MCF 10A (cell line): Measurements from ENCODE around the gene CACNA2D2. TPM values are rescaled to one million over a fixed set of nuclear protein-coding genes. Genes with fewer than 3 reads are reported as not detected.

Experiments used
- BruUV-seq: library from RNA; stranded (reverse); fragments of 400-500 nt; replicated peaks from 2 replicates; lab custom pipeline; 2021; lab: Mats Ljungman, UMichigan
- CTCF ChIA-PET: fragments of 300-600 bp; sonication (Branson Sonifier 250); formaldehyde crosslinking; extraction: SDS; loops from one replicate; lab custom pipeline; 2021; ENCODE audit warnings: antibody characterized with exemption, inconsistent platforms; lab: Yijun Ruan, JAX
- POLR2A ChIA-PET: fragments of 300-600, 350-650 bp; sonication (Branson Sonifier 250); formaldehyde crosslinking; extraction: SDS; loops from one replicate; lab custom pipeline; 2020; ENCODE audit warnings: antibody characterized with exemption, inconsistent platforms; lab: Yijun Ruan, JAX
- DNase-seq: peaks from one replicate; pipeline ENCODE4 v3.0.0-alpha.2; 2018; ENCODE audit not compliant: unreplicated experiment
- H3K27ac Mint-ChIP-seq: one replicate; pipeline ENCODE4 v1.8.0; 2022; ENCODE audit warnings: mild to moderate bottlenecking, low read depth, mixed read lengths; ENCODE audit not compliant: unreplicated experiment
- H3K27me3 Mint-ChIP-seq: one replicate; pipeline ENCODE4 v1.8.0; 2022; ENCODE audit warnings: mixed read lengths; ENCODE audit not compliant: insufficient read depth, unreplicated experiment
- H3K36me3 Mint-ChIP-seq: one replicate; pipeline ENCODE4 v1.8.0; 2022; ENCODE audit warnings: mild to moderate bottlenecking, moderate library complexity, mixed read lengths; ENCODE audit not compliant: insufficient read depth, unreplicated experiment
- H3K4me1 Mint-ChIP-seq: one replicate; pipeline ENCODE4 v1.8.0; 2022; ENCODE audit warnings: mixed read lengths; ENCODE audit not compliant: insufficient read depth, unreplicated experiment
- H3K4me3 Mint-ChIP-seq: one replicate; pipeline ENCODE4 v1.8.0; 2022; ENCODE audit warnings: mild to moderate bottlenecking, moderate library complexity, mixed read lengths; ENCODE audit not compliant: unreplicated experiment
- H3K9me3 Mint-ChIP-seq: one replicate; pipeline ENCODE4 v1.8.0; 2022; ENCODE audit warnings: mixed read lengths; ENCODE audit not compliant: unreplicated experiment
- CTCF ChIP-seq: fragments of 200-600 bp; IDR thresholded peaks from one replicate; pipeline ENCODE4 v1.8.0; 2022; ENCODE audit warnings: antibody characterized with exemption, mild to moderate bottlenecking; ENCODE audit not compliant: unreplicated experiment
- intact Hi-C: fragments of 100-400 bp; cut with micrococcal nuclease; formaldehyde crosslinking; loops from 2 replicates; pipeline ENCODE4 v1.14.1; 2022
- total RNA-seq: library from RNA; stranded (reverse); gene quantifications from 2 replicates; pipeline ENCODE4 v1.2.3, GENCODE V29; 2022

CACNA2D2 gene
- total RNA-seq, 1 experiment from 2014 or later: not detected

GRCh38 chr3:50512131-50512530 is 8.7 kb upstream of the CACNA2D2 start:
- Mint-ChIP-seq H3K27ac (no peak overlapping the region), H3K36me3 (no peaks in the 10 kb centered on the region), H3K4me3 (no peak overlapping the region), H3K4me1 (no peaks in the 10 kb centered on the region), H3K27me3 (peaks cover 45% of the 10 kb centered on the region), H3K9me3 (no peaks in the 10 kb centered on the region)
- intact Hi-C loops: no loop called here
- no peak for DNase-seq
- ChIA-PET POLR2A (no interaction called here), CTCF (interaction anchor here (0.6 to 1.4 kb wide), 2 partner anchors 15 to 1381 kb away, joined by 3 read pairs; no protein-coding TSS in a partner anchor)
- no TSS peak for BruUV-seq
- TF ChIP-seq CTCF: no peak

- ChIA-PET POLR2A (interaction anchor here (0.6 kb wide), 1 partner anchor 20 kb away, joined by 3 read pairs; no protein-coding TSS in a partner anchor), CTCF (interaction anchor here (1.7 kb wide), 1 partner anchor 9 kb away, joined by 14 read pairs; no protein-coding TSS in a partner anchor)
Observed at GRCh38 chr3:50510325-50510724, 6.9 kb upstream of the CACNA2D2 start.

GRCh38 chr3:50509715-50510114 is 6.3 kb upstream of the CACNA2D2 start:
- CTCF ChIA-PET: interaction anchor here (1.7 kb wide), 1 partner anchor 9 kb away, joined by 14 read pairs; no protein-coding TSS in a partner anchor
- H3K36me3 Mint-ChIP-seq: no peaks in the 10 kb centered on the region

More at GRCh38 chr3:50510325-50510724, 6.9 kb upstream of the CACNA2D2 start:
- no TSS peak for BruUV-seq
- DNase-seq: no peak
- Mint-ChIP-seq H3K27me3 (peaks cover 45% of the 10 kb centered on the region), H3K27ac (no peak overlapping the region), H3K36me3 (no peaks in the 10 kb centered on the region), H3K4me1 (no peaks in the 10 kb centered on the region), H3K4me3 (no peak overlapping the region), H3K9me3 (no peaks in the 10 kb centered on the region)
- intact Hi-C loops: no loop called here
- no peak for TF ChIP-seq CTCF

GRCh38 chr3:50508821-50509220 is 5.4 kb upstream of the CACNA2D2 start:
- intact Hi-C loops: no loop called here
- DNase-seq: no peak
- Mint-ChIP-seq H3K27ac (no peak overlapping the region), H3K4me1 (no peaks in the 10 kb centered on the region), H3K4me3 (no peak overlapping the region), H3K36me3 (no peaks in the 10 kb centered on the region), H3K9me3 (no peaks in the 10 kb centered on the region), H3K27me3 (peaks cover 36% of the 10 kb centered on the region)
- POLR2A ChIA-PET: no interaction called here
- no TSS peak for BruUV-seq
- CTCF ChIA-PET: interaction anchor here (1.7 kb wide), 1 partner anchor 10 kb away, joined by 14 read pairs; no protein-coding TSS in a partner anchor
- no peak for TF ChIP-seq CTCF

More at GRCh38 chr3:50509715-50510114, 6.3 kb upstream of the CACNA2D2 start:
- Mint-ChIP-seq H3K4me3 (no peak overlapping the region), H3K27ac (no peak overlapping the region), H3K9me3 (no peaks in the 10 kb centered on the region), H3K27me3 (peaks cover 45% of the 10 kb centered on the region), H3K4me1 (no peaks in the 10 kb centered on the region)
- no TSS peak for BruUV-seq
- POLR2A ChIA-PET: no interaction called here
- TF ChIP-seq CTCF: no peak
- intact Hi-C loops: no loop called here
- no peak for DNase-seq
